ENCODE results near the gene CAPN11.
"Not testable (repeated sequence)": the region's sequence is repeated elsewhere in the genome, so short reads cannot be mapped to it uniquely, and the experiment has no call there.

Gene CAPN11

GRCh38 chr6:44193307-44193910, 34.8 kb downstream of the CAPN11 start:
- no peaks in the 10 kb centered on the region for H3K4me1 Mint-ChIP-seq (ENCODE audit: low read depth)
- H3K27ac Mint-ChIP-seq = no peak overlapping the region
- peaks cover 5% of the 10 kb centered on the region for H3K27me3 Mint-ChIP-seq (ENCODE audit: low read depth)
- H3K36me3 Mint-ChIP-seq (ENCODE audit: low read depth) = no peaks in the 10 kb centered on the region
- no peaks in the 10 kb centered on the region for H3K9me3 Mint-ChIP-seq
- H3K4me3 Mint-ChIP-seq = no peak overlapping the region

- no peaks in the 10 kb centered on the region for H3K36me3 Mint-ChIP-seq (ENCODE audit: low read depth)
- no peak overlapping the region for H3K27ac Mint-ChIP-seq
- H3K4me1 Mint-ChIP-seq (ENCODE audit: low read depth) = no peaks in the 10 kb centered on the region
- no peak overlapping the region for H3K4me3 Mint-ChIP-seq
- H3K27me3 Mint-ChIP-seq (ENCODE audit: low read depth) = peaks cover 11% of the 10 kb centered on the region
- no peaks in the 10 kb centered on the region for H3K9me3 Mint-ChIP-seq
Measured at GRCh38 chr6:44194326-44194725, 35.7 kb downstream of the CAPN11 start.

DNA sequence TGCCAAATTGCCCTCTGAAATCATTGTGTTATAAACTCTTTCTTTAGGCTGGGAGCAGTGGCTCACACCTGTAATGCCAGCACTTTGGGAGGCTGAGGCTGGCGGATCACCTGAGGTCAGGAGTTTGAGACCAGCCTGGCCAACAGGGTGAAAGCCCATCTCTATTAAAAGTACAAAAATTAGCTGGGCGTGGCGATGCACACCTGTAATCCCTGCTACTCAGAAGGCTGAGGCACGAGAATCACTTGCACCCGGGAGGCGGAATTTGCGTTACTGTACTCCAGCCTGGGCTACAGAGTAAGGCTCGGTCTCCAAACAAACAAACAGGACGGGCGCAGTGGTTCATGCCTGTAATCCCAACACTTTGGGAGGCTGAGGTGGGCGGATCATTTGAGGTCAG, 37.7 kb downstream of the CAPN11 start:
- not testable (repeated sequence) for H3K36me3 Mint-ChIP-seq (ENCODE audit: low read depth)

DNA sequence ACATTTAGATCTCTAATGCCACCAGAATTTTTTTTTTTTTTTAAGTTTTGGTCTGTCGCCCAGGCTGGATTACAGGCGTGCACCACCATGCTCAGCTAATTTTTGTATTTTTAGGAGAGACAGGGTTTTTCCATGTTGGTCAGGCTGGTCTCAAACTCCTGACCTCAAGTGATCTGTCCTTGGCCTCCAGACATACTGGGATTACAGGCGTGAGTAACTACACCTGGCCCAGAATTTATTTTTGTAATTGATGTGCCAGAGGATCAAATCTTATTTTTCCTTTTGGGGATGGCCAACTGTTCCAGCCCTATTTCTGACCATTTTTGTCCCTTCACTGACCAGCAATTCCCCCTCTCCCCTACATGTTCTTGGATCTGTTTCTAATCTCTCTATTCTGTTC, 40.1 kb downstream of the CAPN11 start:
- Mint-ChIP-seq H3K27me3 (ENCODE audit: low read depth) (peaks cover 14% of the 10 kb centered on the region), H3K9me3 (no peaks in the 10 kb centered on the region), H3K27ac (no peak overlapping the region), H3K36me3 (ENCODE audit: low read depth) (no peaks in the 10 kb centered on the region), H3K4me3 (no peak overlapping the region), H3K4me1 (ENCODE audit: low read depth) (no peaks in the 10 kb centered on the region)

More for the DNA sequence above, 37.7 kb downstream of the CAPN11 start:
- H3K9me3 Mint-ChIP-seq; H3K27ac Mint-ChIP-seq; H3K4me3 Mint-ChIP-seq; H3K4me1 Mint-ChIP-seq (ENCODE audit: low read depth): not testable (repeated sequence)
- peaks cover 14% of the 10 kb centered on the region for H3K27me3 Mint-ChIP-seq (ENCODE audit: low read depth)

DNA sequence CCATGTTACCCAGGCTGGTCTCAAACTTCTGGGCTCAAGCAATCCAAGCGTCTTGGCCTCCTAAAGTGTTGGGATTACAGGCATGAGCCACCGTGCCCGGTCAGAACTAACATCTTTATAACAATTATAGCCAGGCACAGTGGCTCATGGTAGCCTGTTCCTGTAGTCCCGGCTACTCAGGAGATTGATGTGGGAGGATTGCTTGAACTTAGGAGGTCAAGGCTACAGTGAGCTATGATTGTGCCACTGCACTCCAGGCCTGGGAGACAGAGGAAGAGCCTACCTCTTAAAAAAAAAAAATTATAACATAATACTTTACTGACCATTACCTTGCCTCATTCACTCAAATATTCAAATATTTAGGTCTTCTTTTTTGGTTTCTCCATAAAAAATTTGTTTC, 41.3 kb downstream of the CAPN11 start:
- no peaks in the 10 kb centered on the region for H3K9me3 Mint-ChIP-seq
- H3K4me1 Mint-ChIP-seq (ENCODE audit: low read depth) = no peaks in the 10 kb centered on the region
- H3K36me3 Mint-ChIP-seq (ENCODE audit: low read depth) = no peaks in the 10 kb centered on the region
- no peak overlapping the region for H3K27ac Mint-ChIP-seq
- no peak overlapping the region for H3K4me3 Mint-ChIP-seq
- peaks cover 20% of the 10 kb centered on the region for H3K27me3 Mint-ChIP-seq (ENCODE audit: low read depth)

DNA sequence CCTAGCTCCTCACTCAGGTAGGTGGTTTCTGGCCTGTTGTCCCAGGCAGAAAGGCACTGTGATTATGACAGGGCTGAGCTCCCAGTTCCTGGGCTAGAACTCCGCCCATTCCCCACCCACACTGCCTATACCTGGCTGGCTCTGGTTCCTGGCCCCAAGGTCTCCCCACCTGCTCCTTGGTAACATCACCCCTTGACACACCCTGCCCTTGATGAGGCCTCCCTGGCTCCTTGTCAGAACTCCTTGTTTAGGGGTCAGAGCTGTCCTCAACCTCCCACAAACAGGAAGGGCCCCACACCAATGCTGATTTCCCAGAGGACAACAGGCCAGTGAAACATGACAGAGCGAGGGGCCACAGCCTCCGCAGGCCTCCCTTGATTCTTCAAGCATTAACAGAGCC, 42.6 kb downstream of the CAPN11 start:
- Mint-ChIP-seq H3K36me3 (ENCODE audit: low read depth) (no peaks in the 10 kb centered on the region), H3K4me3 (no peak overlapping the region), H3K27me3 (ENCODE audit: low read depth) (peaks cover 15% of the 10 kb centered on the region), H3K27ac (no peak overlapping the region), H3K9me3 (no peaks in the 10 kb centered on the region), H3K4me1 (ENCODE audit: low read depth) (no peaks in the 10 kb centered on the region)

- H3K36me3 Mint-ChIP-seq (ENCODE audit: low read depth) = no peaks in the 10 kb centered on the region
- no peaks in the 10 kb centered on the region for H3K4me1 Mint-ChIP-seq (ENCODE audit: low read depth)
- no peak overlapping the region for H3K27ac Mint-ChIP-seq
- no peaks in the 10 kb centered on the region for H3K9me3 Mint-ChIP-seq
- no peak overlapping the region for H3K4me3 Mint-ChIP-seq
- peaks cover 20% of the 10 kb centered on the region for H3K27me3 Mint-ChIP-seq (ENCODE audit: low read depth)
Measured at GRCh38 chr6:44201638-44202303, 43.2 kb downstream of the CAPN11 start.

DNA sequence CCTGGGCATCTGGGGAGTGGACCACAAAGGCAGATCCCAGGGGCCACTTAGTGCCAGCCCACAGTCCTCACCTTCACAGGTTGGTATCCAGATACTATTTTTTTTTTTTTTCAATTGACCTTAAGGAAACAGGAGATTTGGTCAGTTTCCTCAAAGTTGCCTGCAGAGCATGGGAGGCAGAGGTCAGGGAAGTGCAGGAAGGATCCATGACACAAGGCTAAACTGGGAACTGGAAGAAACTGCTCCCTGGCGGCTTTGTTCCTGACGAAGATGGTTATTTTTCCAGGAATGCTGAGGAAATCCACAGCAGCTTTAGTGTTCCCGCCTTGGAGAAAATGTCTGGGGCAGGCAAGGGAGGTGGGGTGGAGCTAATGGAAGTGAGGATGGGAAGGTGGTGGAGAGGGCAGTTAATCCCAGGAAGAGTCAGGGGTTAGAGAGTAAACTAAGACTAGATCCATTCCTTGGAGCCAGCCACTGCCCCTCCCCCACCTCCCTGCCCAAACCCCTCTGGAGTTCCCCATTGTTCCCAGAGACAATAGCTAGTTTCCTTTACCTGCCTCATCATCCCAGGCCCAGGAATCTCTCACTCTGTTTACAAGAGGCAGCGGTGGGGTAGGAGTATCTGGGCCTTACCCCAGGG, 43.8 kb downstream of the CAPN11 start:
- Mint-ChIP-seq H3K27ac (no peak overlapping the region), H3K4me1 (ENCODE audit: low read depth) (no peaks in the 10 kb centered on the region), H3K4me3 (no peak overlapping the region), H3K27me3 (ENCODE audit: low read depth) (peaks cover 20% of the 10 kb centered on the region), H3K36me3 (ENCODE audit: low read depth) (no peaks in the 10 kb centered on the region), H3K9me3 (no peaks in the 10 kb centered on the region)

GRCh38 chr6:44202972-44203750, 44.5 kb downstream of the CAPN11 start:
- H3K4me1 Mint-ChIP-seq (ENCODE audit: low read depth) = no peaks in the 10 kb centered on the region
- H3K27ac Mint-ChIP-seq = no peak overlapping the region
- H3K27me3 Mint-ChIP-seq (ENCODE audit: low read depth) = peaks cover 21% of the 10 kb centered on the region
- H3K36me3 Mint-ChIP-seq (ENCODE audit: low read depth) = no peaks in the 10 kb centered on the region
- no peaks in the 10 kb centered on the region for H3K9me3 Mint-ChIP-seq
- no peak overlapping the region for H3K4me3 Mint-ChIP-seq

DNA sequence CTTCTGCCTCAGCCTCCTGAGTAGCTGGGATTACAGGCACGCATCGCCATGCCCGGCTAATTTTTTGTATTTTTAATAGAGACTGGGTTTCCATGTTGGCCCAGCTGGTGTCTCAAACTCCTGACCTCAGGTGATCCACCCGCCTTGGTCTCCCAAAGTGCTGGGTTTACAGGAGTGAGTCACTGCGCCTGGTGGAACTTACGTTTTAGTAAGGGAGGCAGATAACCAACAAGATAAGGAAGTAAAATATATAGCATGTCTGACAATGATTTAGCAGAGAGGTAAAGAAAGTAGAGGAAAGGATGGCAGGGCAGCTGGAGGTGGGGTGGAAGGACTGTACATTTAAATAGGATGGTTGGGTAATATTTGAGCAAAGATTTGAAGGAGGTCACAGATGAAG, 45.3 kb downstream of the CAPN11 start:
- H3K36me3 Mint-ChIP-seq (ENCODE audit: low read depth) = no peaks in the 10 kb centered on the region
- no peaks in the 10 kb centered on the region for H3K9me3 Mint-ChIP-seq
- H3K27ac Mint-ChIP-seq = no peak overlapping the region
- no peak overlapping the region for H3K4me3 Mint-ChIP-seq
- H3K4me1 Mint-ChIP-seq (ENCODE audit: low read depth) = no peaks in the 10 kb centered on the region
- H3K27me3 Mint-ChIP-seq (ENCODE audit: low read depth) = peaks cover 22% of the 10 kb centered on the region

DNA sequence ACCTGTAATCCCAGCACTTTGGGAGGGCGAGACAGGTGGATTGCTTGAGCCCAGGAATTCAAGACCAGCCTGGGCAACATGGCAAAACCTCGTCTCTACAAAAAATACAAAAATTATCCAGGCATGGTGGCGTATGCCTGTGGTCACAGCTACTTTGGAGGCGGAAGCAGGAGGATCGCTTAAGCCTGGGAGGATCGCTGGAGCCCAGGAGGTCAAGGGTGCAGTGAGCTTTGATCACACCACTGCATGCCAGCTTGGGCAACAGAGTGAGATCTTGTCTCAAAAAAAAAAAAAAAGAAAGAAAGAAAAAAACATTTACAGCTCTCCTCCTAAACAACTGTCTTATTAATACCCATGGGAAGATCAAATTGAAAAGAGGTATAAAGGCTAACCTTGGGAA, 49.3 kb downstream of the CAPN11 start:
- H3K4me1 Mint-ChIP-seq (ENCODE audit: low read depth) = no peaks in the 10 kb centered on the region
- H3K36me3 Mint-ChIP-seq (ENCODE audit: low read depth) = no peaks in the 10 kb centered on the region
- no peaks in the 10 kb centered on the region for H3K9me3 Mint-ChIP-seq
- peaks cover 22% of the 10 kb centered on the region for H3K27me3 Mint-ChIP-seq (ENCODE audit: low read depth)
- H3K27ac Mint-ChIP-seq = no peak overlapping the region
- no peak overlapping the region for H3K4me3 Mint-ChIP-seq

DNA sequence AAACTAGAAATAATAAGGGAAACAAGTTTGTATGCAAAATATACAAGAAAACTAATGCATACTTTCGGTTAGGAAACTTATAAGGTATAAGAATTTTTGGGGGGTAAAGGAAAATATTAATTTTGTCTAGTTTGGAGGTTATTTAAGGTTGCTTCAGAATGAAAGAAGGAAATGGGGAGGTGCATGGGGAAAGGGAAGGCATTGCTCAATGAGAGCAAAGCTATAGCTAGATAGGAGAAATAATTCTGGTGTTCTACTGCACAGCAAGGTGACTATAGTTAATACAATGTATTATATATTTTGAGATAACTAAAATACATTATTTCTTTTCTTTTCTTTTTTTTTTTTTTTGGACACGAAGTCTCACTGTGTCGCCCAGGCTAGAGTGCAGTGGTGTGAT, 52.7 kb downstream of the CAPN11 start:
- Mint-ChIP-seq H3K9me3 (no peaks in the 10 kb centered on the region), H3K27ac (no peak overlapping the region), H3K4me3 (no peak overlapping the region), H3K4me1 (ENCODE audit: low read depth) (no peaks in the 10 kb centered on the region), H3K27me3 (ENCODE audit: low read depth) (peaks cover 21% of the 10 kb centered on the region), H3K36me3 (ENCODE audit: low read depth) (no peaks in the 10 kb centered on the region)

GRCh38 chr6:44214307-44214706, 55.7 kb downstream of the CAPN11 start:
- Mint-ChIP-seq H3K4me3 (no peak overlapping the region), H3K36me3 (ENCODE audit: low read depth) (no peaks in the 10 kb centered on the region), H3K9me3 (no peaks in the 10 kb centered on the region), H3K4me1 (ENCODE audit: low read depth) (peaks cover 5% of the 10 kb centered on the region), H3K27ac (no peak overlapping the region), H3K27me3 (ENCODE audit: low read depth) (peaks cover 22% of the 10 kb centered on the region)

GRCh38 chr6:44216677-44217331, 58.2 kb downstream of the CAPN11 start, which contains the start of gene MYMX:
Gene MYMX, plus strand, starts transcription at chr6:44216926. Its CDS starts 546 bp downstream, at chr6:44217472.
- Mint-ChIP-seq H3K4me3 (no peak within 1 kb of the TSS), H3K27ac (no peak within 1 kb of the TSS), H3K9me3 (no peaks in the 10 kb centered on the region), H3K36me3 (ENCODE audit: low read depth) (no peaks in the 10 kb centered on the region), H3K27me3 (ENCODE audit: low read depth) (peaks cover 18% of the 10 kb centered on the region), H3K4me1 (ENCODE audit: low read depth) (peaks cover 11% of the 10 kb centered on the region)

Data from T-helper 1 cell treated with Interleukin-12 subunit alpha and Interleukin-12 subunit beta and Interleukin-4 antibody, amounts not matched to agents 30 μg/mL and 1 μg/mL, for 36 hours (primary cell).